ENCODE measurements around the gene CD22. TPM values are rescaled to one million over a fixed set of nuclear protein-coding genes. Genes with fewer than 3 reads are reported as not detected.

The CD22 gene
- polyA plus RNA-seq, 1 experiment, result not detected

DNA sequence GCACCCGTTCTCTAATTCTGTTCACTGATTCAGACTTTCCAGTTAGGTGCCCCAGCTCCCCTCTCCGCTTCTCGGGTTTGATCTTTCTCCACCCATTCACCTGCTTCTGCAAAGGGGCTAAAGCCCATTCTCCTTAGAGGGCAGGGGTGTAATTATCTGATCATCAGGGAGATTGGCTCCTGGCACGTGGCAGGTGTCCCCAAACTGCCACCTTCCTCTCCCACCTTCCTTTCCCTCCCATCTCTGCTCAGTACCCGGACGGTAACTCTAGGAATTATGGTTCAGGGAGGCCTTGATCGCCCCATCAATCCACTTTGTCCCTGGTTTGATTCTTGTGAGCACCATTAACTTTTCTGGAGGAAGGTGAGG is 18.9 kb downstream of the CD22 start:
- Histone ChIP-seq H3K27me3 (ENCODE audit: control insufficient read depth, insufficient read depth, low read length) (peaks cover 6% of the 10 kb centered on the region), H3K4me3 (ENCODE audit: low read depth, low read length) (no peak overlapping the region), H3K27ac (ENCODE audit: low read depth, low read length) (no peak overlapping the region), H3K9me3 (ENCODE audit: control insufficient read depth, insufficient read depth, low read length) (no peaks in the 10 kb centered on the region)
- ChIA-PET CTCF (no interaction called here), POLR2A (no interaction called here)
- TF ChIP-seq, protein P1, sequence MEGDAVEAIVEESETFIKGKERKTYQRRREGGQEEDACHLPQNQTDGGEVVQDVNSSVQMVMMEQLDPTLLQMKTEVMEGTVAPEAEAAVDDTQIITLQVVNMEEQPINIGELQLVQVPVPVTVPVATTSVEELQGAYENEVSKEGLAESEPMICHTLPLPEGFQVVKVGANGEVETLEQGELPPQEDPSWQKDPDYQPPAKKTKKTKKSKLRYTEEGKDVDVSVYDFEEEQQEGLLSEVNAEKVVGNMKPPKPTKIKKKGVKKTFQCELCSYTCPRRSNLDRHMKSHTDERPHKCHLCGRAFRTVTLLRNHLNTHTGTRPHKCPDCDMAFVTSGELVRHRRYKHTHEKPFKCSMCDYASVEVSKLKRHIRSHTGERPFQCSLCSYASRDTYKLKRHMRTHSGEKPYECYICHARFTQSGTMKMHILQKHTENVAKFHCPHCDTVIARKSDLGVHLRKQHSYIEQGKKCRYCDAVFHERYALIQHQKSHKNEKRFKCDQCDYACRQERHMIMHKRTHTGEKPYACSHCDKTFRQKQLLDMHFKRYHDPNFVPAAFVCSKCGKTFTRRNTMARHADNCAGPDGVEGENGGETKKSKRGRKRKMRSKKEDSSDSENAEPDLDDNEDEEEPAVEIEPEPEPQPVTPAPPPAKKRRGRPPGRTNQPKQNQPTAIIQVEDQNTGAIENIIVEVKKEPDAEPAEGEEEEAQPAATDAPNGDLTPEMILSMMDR (IDR thresholded peaks at IDR 0.05; ENCODE audit: low read depth, low read length), result no peak
- no peak for DNase-seq (ENCODE audit: low read depth, low spot score)

DNA sequence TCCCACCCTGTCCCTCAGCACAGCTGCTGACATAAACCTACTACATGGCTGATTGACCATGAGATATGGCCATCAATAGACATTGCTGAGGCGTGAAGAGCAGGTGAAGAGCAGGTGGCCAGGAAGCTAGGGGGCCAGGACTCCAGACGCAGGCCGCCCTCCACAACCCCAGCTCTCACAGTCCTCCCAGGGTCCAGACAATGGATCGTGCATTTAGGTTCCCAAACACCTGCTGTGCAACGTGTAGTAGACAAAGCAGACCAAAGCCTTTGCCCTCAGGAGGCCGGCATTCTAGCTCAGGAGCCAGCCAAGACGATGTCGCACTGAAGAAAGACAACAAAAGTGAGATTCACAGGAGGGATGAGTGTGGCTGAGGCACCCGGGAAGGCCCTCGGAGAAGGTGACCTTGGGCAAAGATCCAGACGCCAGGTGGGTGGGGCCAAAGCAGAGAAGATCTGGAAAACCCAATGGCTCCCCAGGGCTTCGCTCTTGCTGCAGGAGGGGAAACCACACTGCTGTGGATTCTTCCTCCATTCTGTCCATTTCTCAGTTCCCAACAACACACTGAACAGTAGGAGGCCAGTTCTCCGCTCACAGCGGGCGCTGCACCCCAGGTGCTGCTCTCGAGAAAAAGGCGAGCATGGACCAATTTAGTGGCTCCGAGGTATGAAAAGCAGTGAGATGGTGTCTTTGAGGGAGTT is 20.1 kb downstream of the CD22 start:
- TF ChIP-seq, protein P1 (IDR thresholded peaks at IDR 0.05; ENCODE audit: low read depth, low read length), result no peak
- CTCF ChIA-PET, result no interaction called here

DNA sequence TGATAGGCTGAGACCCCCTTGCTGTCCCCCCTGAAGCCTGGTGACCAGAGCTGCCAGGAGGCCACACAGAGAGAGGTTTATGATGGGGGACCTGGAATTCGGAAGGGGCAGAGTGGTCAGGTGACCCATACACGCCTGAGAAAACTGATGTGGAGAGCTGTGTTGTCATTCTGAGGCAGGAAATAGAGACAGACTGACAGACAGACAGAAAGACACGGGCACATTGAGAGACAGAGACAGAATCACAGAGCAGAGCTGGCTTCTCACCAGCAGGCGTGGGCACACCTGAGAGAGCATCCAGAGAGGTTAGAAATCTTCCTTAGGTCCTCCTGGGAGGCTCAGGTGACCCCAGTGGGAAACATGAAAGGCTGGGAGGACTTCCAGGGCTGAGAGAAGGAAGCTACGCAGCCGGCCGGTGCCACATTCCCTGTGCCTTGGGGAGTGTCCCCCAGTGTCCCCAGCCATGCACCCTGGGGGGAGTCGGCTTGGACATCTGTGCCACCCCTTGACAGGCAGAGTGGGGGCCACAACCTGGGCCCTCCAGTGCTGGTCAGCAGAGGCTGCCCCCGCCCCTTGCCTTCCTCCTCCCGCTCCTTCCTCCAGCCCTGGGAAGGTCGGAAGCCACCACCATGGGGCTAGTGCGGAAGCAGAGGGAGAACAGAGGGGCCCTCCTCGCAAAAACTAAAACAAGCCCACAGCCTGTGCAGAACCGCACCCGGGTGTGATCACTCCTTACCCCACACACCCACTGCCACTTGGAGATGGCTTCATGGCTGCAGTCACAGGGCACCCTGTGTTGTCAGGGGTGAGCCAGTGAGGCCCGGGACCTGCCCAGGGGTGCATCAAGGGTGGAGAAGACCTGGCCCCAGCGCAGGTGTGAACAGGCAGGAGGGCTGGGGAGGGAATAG is 20.9 kb downstream of the CD22 start:
- Histone ChIP-seq H3K27me3 (ENCODE audit: control insufficient read depth, insufficient read depth, low read length) (peaks cover 12% of the 10 kb centered on the region), H3K27ac (ENCODE audit: low read depth, low read length) (no peak overlapping the region), H3K9me3 (ENCODE audit: control insufficient read depth, insufficient read depth, low read length) (no peaks in the 10 kb centered on the region), H3K4me3 (ENCODE audit: low read depth, low read length) (no peak overlapping the region)
- POLR2A ChIA-PET, result no interaction called here
- CTCF ChIA-PET, result interaction anchor here (1.2 kb wide), 1 partner anchor 118 kb away, joined by 3 read pairs; no protein-coding TSS in a partner anchor
- TF ChIP-seq, protein P1 (IDR thresholded peaks at IDR 0.05; ENCODE audit: low read depth, low read length), result no peak
- no peak for DNase-seq (ENCODE audit: low read depth, low spot score)

More for the DNA sequence above, 20.1 kb downstream of the CD22 start:
- no peak overlapping the region for H3K27ac ChIP-seq (ENCODE audit: low read depth, low read length)
- no peak for DNase-seq (ENCODE audit: low read depth, low spot score)
- no peak overlapping the region for H3K4me3 ChIP-seq (ENCODE audit: low read depth, low read length)
- H3K9me3 ChIP-seq (ENCODE audit: control insufficient read depth, insufficient read depth, low read length), result no peaks in the 10 kb centered on the region
- POLR2A ChIA-PET, result no interaction called here
- peaks cover 12% of the 10 kb centered on the region for H3K27me3 ChIP-seq (ENCODE audit: control insufficient read depth, insufficient read depth, low read length)

DNA sequence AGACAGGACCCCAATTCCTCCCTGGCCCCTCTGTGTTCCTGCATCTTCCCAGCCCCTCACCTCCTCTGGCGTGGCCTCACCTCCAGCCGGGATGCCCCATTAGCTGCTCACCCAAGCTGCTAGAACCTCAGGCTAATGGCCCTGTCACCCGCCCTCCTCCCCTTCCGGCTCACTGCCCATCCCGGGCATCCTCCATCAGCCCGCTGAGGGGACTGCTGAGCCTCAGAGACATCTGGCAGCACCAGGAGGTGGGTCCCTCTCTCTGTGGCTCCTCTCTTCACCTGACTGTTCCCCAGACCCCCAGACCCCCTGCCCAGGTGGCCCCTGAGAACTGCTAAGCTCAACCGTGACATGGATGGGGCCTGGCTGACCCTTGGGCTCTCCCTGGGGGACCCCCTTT is 21.6 kb downstream of the CD22 start:
- CTCF ChIA-PET, result interaction anchor here (1.2 kb wide), 1 partner anchor 117 kb away, joined by 3 read pairs; no protein-coding TSS in a partner anchor

More for the DNA sequence above, 21.6 kb downstream of the CD22 start:
- POLR2A ChIA-PET, result no interaction called here
- Histone ChIP-seq H3K4me3 (ENCODE audit: low read depth, low read length) (no peak overlapping the region), H3K27me3 (ENCODE audit: control insufficient read depth, insufficient read depth, low read length) (peaks cover 12% of the 10 kb centered on the region), H3K9me3 (ENCODE audit: control insufficient read depth, insufficient read depth, low read length) (no peaks in the 10 kb centered on the region), H3K27ac (ENCODE audit: low read depth, low read length) (no peak overlapping the region)
- TF ChIP-seq, protein P1 (IDR thresholded peaks at IDR 0.05; ENCODE audit: low read depth, low read length), result no peak
- DNase-seq (ENCODE audit: low read depth, low spot score), result no peak

Data from AG04450 (cell line).